GM12864 (cell line): ENCODE data around the gene OSCAR.

Experiments used
- DNase-seq: peaks from one replicate; pipeline ENCODE4 v3.0.0-alpha.2; 2011; ENCODE audit warnings: low read depth
- H3K4me3 ChIP-seq: 2 replicates; pipeline ENCODE4 v1.5.1; 2011; ENCODE audit warnings: mild to moderate bottlenecking, low read depth, low read length, control low read depth
- CTCF ChIP-seq: IDR thresholded peaks from 2 replicates; pipeline ENCODE4 v1.5.1; 2011; ENCODE audit warnings: low read depth, mild to moderate bottlenecking, moderate library complexity, low read length, control low read depth, inconsistent platforms; ENCODE audit errors: missing control alignments

Gene OSCAR

GRCh38 chr19:54125713-54126112, 25.1 kb upstream of the OSCAR start:
- DNase-seq: no peak
- TF ChIP-seq CTCF: no peak
- H3K4me3 ChIP-seq: no peak overlapping the region

GRCh38 chr19:54124393-54124792, 23.8 kb upstream of the OSCAR start:
- no peak overlapping the region for H3K4me3 ChIP-seq
- no peak for DNase-seq
- no peak for TF ChIP-seq CTCF

GRCh38 chr19:54123682-54124081, 23.1 kb upstream of the OSCAR start:
- no peak for TF ChIP-seq CTCF
- H3K4me3 ChIP-seq: no peak overlapping the region

GRCh38 chr19:54121259-54121658, 20.7 kb upstream of the OSCAR start:
- TF ChIP-seq CTCF: no peak
- no peak for DNase-seq
- no peak overlapping the region for H3K4me3 ChIP-seq

More at GRCh38 chr19:54123682-54124081, 23.1 kb upstream of the OSCAR start:
- DNase-seq: no peak

- peak; percentile 95 for DNase-seq
- TF ChIP-seq CTCF: no peak
- H3K4me3 ChIP-seq: peak within 1 kb of the TSS; percentile 78
These were observed 14.8 kb upstream of the OSCAR start, which contains the start of the genes PRPF31 and TFPT for GRCh38 chr19:54115109-54116063. Gene PRPF31 (plus strand): TSS chr19:54115754. CDS start chr19:54118279, 2,525 bp downstream. Gene TFPT (minus strand): TSS chr19:54115657. CDS start chr19:54115269, 388 bp downstream.

GRCh38 chr19:54114340-54115108, 13.9 kb upstream of the OSCAR start:
- no peak for DNase-seq
- peak overlapping the region; percentile 78 for H3K4me3 ChIP-seq
- no peak for TF ChIP-seq CTCF
